IMR-90 (cell line): ENCODE measurements around the gene ATP11A. TPM values are rescaled to one million over a fixed set of nuclear protein-coding genes. Genes with fewer than 3 reads are reported as not detected.

Source experiments
- ATAC-seq: fragments of 200-7000 bp; cut with Tn5 transposase; 2 replicates; pipeline ENCODE4 v1.9.1; 2020; ENCODE audit warnings: low read depth, mild to moderate bottlenecking, moderate library complexity
- BruUV-seq: library from RNA; stranded (reverse); fragments of 400-500 nt; replicated peaks from 2 replicates; lab custom pipeline; 2021; lab: Mats Ljungman, UMichigan
- CTCF ChIA-PET: fragments of 300-600 bp; formaldehyde crosslinking; extraction: SDS; loops from one replicate; lab custom pipeline; 2021; ENCODE audit warnings: antibody characterized with exemption; lab: Yijun Ruan, JAX
- POLR2A ChIA-PET: fragments of 300-600 bp; sonication (Branson Sonifier 250); formaldehyde crosslinking; loops from one replicate; lab custom pipeline; 2022; ENCODE audit warnings: antibody characterized with exemption; ENCODE audit not compliant: unreplicated experiment; lab: Charles Lee
- DNase-seq: peaks from one replicate; pipeline ENCODE4 v3.0.0; 2013
- H2AFZ ChIP-seq: replicated peaks from 2 replicates; pipeline ENCODE3; 2013; ENCODE audit warnings: low read length, mild to moderate bottlenecking; ENCODE audit not compliant: poor library complexity
- H2AK5ac ChIP-seq: 2 replicates; pipeline ENCODE4 v1.6.1; 2013; ENCODE audit warnings: low read depth, low read length, inconsistent platforms
- H2AK9ac ChIP-seq: replicated peaks from 2 replicates; pipeline ENCODE3; 2013; ENCODE audit warnings: mild to moderate bottlenecking, low read depth, low read length, moderate library complexity; ENCODE audit not compliant: poor library complexity
- H2BK120ac ChIP-seq: 2 replicates; pipeline ENCODE4 v1.6.1; 2013; ENCODE audit warnings: low read depth, low read length, inconsistent platforms
- H2BK15ac ChIP-seq: 3 replicates; pipeline ENCODE4 v1.6.1; 2013; ENCODE audit warnings: low read depth, low read length, inconsistent platforms
- H2BK20ac ChIP-seq: 2 replicates; pipeline ENCODE4 v1.6.1; 2013; ENCODE audit warnings: low read depth, mild to moderate bottlenecking, inconsistent platforms, low read length, moderate library complexity
- H2BK5ac ChIP-seq: 2 replicates; pipeline ENCODE4 v1.6.1; 2013; ENCODE audit warnings: mild to moderate bottlenecking, low read depth, low read length, inconsistent platforms; ENCODE audit not compliant: poor library complexity, severe bottlenecking
- H3K14ac ChIP-seq: replicated peaks from 2 replicates; pipeline ENCODE4 v1.6.1; 2013; ENCODE audit warnings: low read depth, low read length, inconsistent platforms
- H3K18ac ChIP-seq: 2 replicates; pipeline ENCODE4 v1.6.1; 2013; ENCODE audit warnings: low read depth, low read length, control low read depth
- H3K23ac ChIP-seq: 2 replicates; pipeline ENCODE4 v1.6.1; 2013; ENCODE audit warnings: low read depth, low read length, inconsistent platforms
- H3K27ac ChIP-seq: 2 replicates; pipeline ENCODE4 v1.5.1; 2013; ENCODE audit warnings: mild to moderate bottlenecking, control low read depth, low read length; ENCODE audit not compliant: insufficient read depth
- H3K27me3 ChIP-seq: 2 replicates; pipeline ENCODE4 v1.6.1; 2013; ENCODE audit warnings: low read length; ENCODE audit not compliant: control insufficient read depth, insufficient read depth
- H3K36me3 ChIP-seq: 2 replicates; pipeline ENCODE4 v1.6.1; 2013; ENCODE audit warnings: low read length, mixed read lengths; ENCODE audit not compliant: control insufficient read depth, insufficient read depth
- H3K4ac ChIP-seq: 2 replicates; pipeline ENCODE4 v1.6.1; 2013; ENCODE audit warnings: low read depth, low read length, inconsistent platforms
- H3K4me1 ChIP-seq: 2 replicates; pipeline ENCODE4 v1.6.1; 2013; ENCODE audit warnings: low read length, mixed read lengths; ENCODE audit not compliant: control insufficient read depth, insufficient read depth
- H3K4me2 ChIP-seq: 2 replicates; pipeline ENCODE4 v1.6.1; 2013; ENCODE audit warnings: low read depth, mild to moderate bottlenecking, control low read depth, low read length, moderate library complexity
- H3K4me3 ChIP-seq: 2 replicates; pipeline ENCODE4 v1.5.1; 2013; ENCODE audit warnings: low read depth, mild to moderate bottlenecking, control low read depth, low read length, moderate library complexity; ENCODE audit not compliant: insufficient read depth
- H3K56ac ChIP-seq: 2 replicates; pipeline ENCODE4 v1.6.1; 2013; ENCODE audit warnings: low read length, inconsistent platforms; ENCODE audit not compliant: insufficient read depth; ENCODE audit errors: extremely low read depth
- H3K79me1 ChIP-seq, 2 experiments: 2 replicates each; pipeline ENCODE4 v1.6.1; 2013; ENCODE audit warnings: low read length in 2 of 2, inconsistent platforms in 1 of 2, low read depth in 1 of 2
- H3K9ac ChIP-seq: 2 replicates; pipeline ENCODE4 v1.6.1; 2013; ENCODE audit warnings: low read depth, low read length, control low read depth
- H3K9me1 ChIP-seq: 2 replicates; pipeline ENCODE4 v1.6.1; 2013; ENCODE audit warnings: low read length, inconsistent platforms; ENCODE audit not compliant: insufficient read depth
- H3K9me3 ChIP-seq: 2 replicates; pipeline ENCODE4 v1.6.1; 2013; ENCODE audit warnings: low read length; ENCODE audit not compliant: control insufficient read depth, insufficient read depth
- H4K20me1 ChIP-seq: 2 replicates; pipeline ENCODE4 v1.6.1; 2013; ENCODE audit warnings: low read length, inconsistent platforms; ENCODE audit not compliant: insufficient read depth
- H4K5ac ChIP-seq: 2 replicates; pipeline ENCODE4 v1.6.1; 2013; ENCODE audit warnings: mild to moderate bottlenecking, low read depth, low read length, control low read depth
- H4K8ac ChIP-seq, 2 experiments: 2 replicates each; pipeline ENCODE4 v1.6.1; 2013; ENCODE audit warnings: low read depth in 2 of 2, low read length in 2 of 2, control low read depth in 1 of 2, inconsistent platforms in 1 of 2
- H4K91ac ChIP-seq: 2 replicates; pipeline ENCODE4 v1.6.1; 2013; ENCODE audit warnings: low read depth, low read length, inconsistent platforms; ENCODE audit not compliant: insufficient read depth
- BHLHE40 ChIP-seq: fragments of 150-350 bp; IDR thresholded peaks from 2 replicates; pipeline ENCODE4 v1.6.1; 2016; ENCODE audit warnings: mild to moderate bottlenecking, low read depth, low read length
- CEBPB ChIP-seq: IDR thresholded peaks from 2 replicates; pipeline ENCODE4 v1.6.1; 2012; ENCODE audit warnings: low read depth, low read length, improper control_type of control experiment
- CHD1 ChIP-seq: IDR thresholded peaks from 2 replicates; pipeline ENCODE4 v1.6.1; 2012; ENCODE audit warnings: low read depth, low read length, improper control_type of control experiment
- FOS ChIP-seq: fragments of 150-350 bp; IDR thresholded peaks from 2 replicates; pipeline ENCODE4 v1.6.1; 2016; ENCODE audit warnings: low read depth, low read length
- MAFK ChIP-seq: IDR thresholded peaks from 2 replicates; pipeline ENCODE4 v1.6.1; 2012; ENCODE audit warnings: low read depth, low read length, improper control_type of control experiment
- MAZ ChIP-seq: IDR thresholded peaks from 2 replicates; pipeline ENCODE4 v1.6.1; 2012; ENCODE audit warnings: low read depth, mild to moderate bottlenecking, low read length, improper control_type of control experiment, moderate library complexity, borderline replicate concordance
- MXI1 ChIP-seq: IDR thresholded peaks from 2 replicates; pipeline ENCODE4 v1.6.1; 2012; ENCODE audit warnings: low read depth, mild to moderate bottlenecking, low read length, moderate library complexity, borderline replicate concordance
- NFE2L2 ChIP-seq: fragments of 150-350 bp; IDR thresholded peaks from 2 replicates; pipeline ENCODE4 v1.6.1; 2016; ENCODE audit warnings: low read depth, mild to moderate bottlenecking, low read length
- RAD21 ChIP-seq: IDR thresholded peaks from 2 replicates; pipeline ENCODE4 v1.6.1; 2012; ENCODE audit warnings: low read length, improper control_type of control experiment
- RCOR1 ChIP-seq: IDR thresholded peaks from 2 replicates; pipeline ENCODE4 v1.6.1; 2012; ENCODE audit warnings: mild to moderate bottlenecking, low read length, improper control_type of control experiment; ENCODE audit not compliant: insufficient replicate concordance
- RFX5 ChIP-seq: IDR thresholded peaks from 2 replicates; pipeline ENCODE4 v1.8.0; 2012; ENCODE audit warnings: low read depth, mild to moderate bottlenecking, low read length, moderate library complexity
- SMC3 ChIP-seq: fragments of 150-350 bp; IDR thresholded peaks from 2 replicates; pipeline ENCODE4 v1.6.1; 2016; ENCODE audit warnings: low read depth, mild to moderate bottlenecking, antibody characterized with exemption, low read length, moderate library complexity
- USF2 ChIP-seq: fragments of 150-350 bp; IDR thresholded peaks from 2 replicates; pipeline ENCODE4 v1.6.1; 2017; ENCODE audit warnings: mild to moderate bottlenecking, antibody characterized with exemption, low read length, low read depth
- WGBS, 2 experiments: methylation state at CpG; one replicate each; pipeline versions ENCODE4 v1.1.5 to v1.1.7; 2013; ENCODE audit warnings: missing lambda C conversion rate in 2 of 2; ENCODE audit not compliant: insufficient read length in 1 of 2; ENCODE audit errors: extremely low coverage in 2 of 2; 5-methylcytosine and 5-hydroxymethylcytosine counted together
- dilution Hi-C: fragments of 300-500 bp; cut with HindIII; formaldehyde crosslinking; loops from one replicate; pipeline ENCODE4 v1.14.3; 2018; ENCODE audit warnings: low sequenced_read_pairs; ENCODE audit not compliant: unreplicated experiment
- in situ Hi-C: fragments of 300-500 bp; cut with MboI; formaldehyde crosslinking; loops from 3 replicates; pipeline ENCODE4 v1.14.3; 2019; ENCODE audit warnings: low sequenced_read_pairs, inconsistent platforms, mixed read lengths
- intact Hi-C: fragments of 100-400 bp; cut with micrococcal nuclease; formaldehyde crosslinking; loops from 2 replicates; pipeline ENCODE4 v1.10.0; 2022
- polyA plus RNA-seq, 3 experiments: library from polyadenylated mRNA; depleted of rRNA; stranded (reverse); fragments of >200 nt; gene quantifications; 2 replicates each; pipeline ENCODE4 v1.2.3, GENCODE V29; 2012; ENCODE audit warnings: low replicate concordance in 1 of 3
- total RNA-seq: library from RNA; depleted of rRNA; stranded (reverse); fragments of >200 nt; gene quantifications from 2 replicates; pipeline ENCODE4 v1.2.3, GENCODE V29; 2012
- TF ChIP-seq, protein P1 (sequence below): conservative IDR thresholded peaks from 2 replicates; pipeline ENCODE4 v1.5.1; 2012; ENCODE audit warnings: mild to moderate bottlenecking, low read depth, low read length, improper control_type of control experiment

The ATP11A gene
- total and polyA plus RNA-seq, 2 of the 4 experiments (the other 2 are of a cell fraction) = 8.4 to 12.0 TPM

GRCh38 chr13:112796190-112796915 lies 106.5 kb downstream of the ATP11A start:
- CTCF ChIA-PET = no interaction called here
- dilution Hi-C loops (no loop called here), in situ Hi-C loops (no loop called here), intact Hi-C loops (no loop called here)
- H3K9me1 ChIP-seq = 0 out of 2 replicates have a peak, but pooled peaks cover 5% of the 10 kb centered on the region
- ATAC-seq = no peak
- no peak overlapping the region for H3K18ac ChIP-seq
- H3K56ac ChIP-seq = no peak overlapping the region
- no peaks in the 10 kb centered on the region for H3K27me3 ChIP-seq
- H2BK20ac ChIP-seq = no peak overlapping the region
- no peak overlapping the region for H3K9ac ChIP-seq
- H2BK5ac ChIP-seq = no peak overlapping the region
- no peak overlapping the region for H4K8ac ChIP-seq
- H3K79me1 ChIP-seq = peaks cover 0 to 3% of the 10 kb centered on the region in 2 experiments; a peak in 1 of 4 replicates
- H3K4me1 ChIP-seq = no peaks in the 10 kb centered on the region
- no peak overlapping the region for H3K4me2 ChIP-seq
- no peak overlapping the region for H3K4me3 ChIP-seq
- TF ChIP-seq MXI1 (no peak), MAZ (no peak), MAFK (no peak), RCOR1 (no peak), RAD21 (no peak), RFX5 (no peak), FOS (no peak), SMC3 (no peak), CHD1 (no peak), USF2 (no peak), CEBPB (no peak), BHLHE40 (no peak), NFE2L2 (no peak)
- TF ChIP-seq, protein P1, sequence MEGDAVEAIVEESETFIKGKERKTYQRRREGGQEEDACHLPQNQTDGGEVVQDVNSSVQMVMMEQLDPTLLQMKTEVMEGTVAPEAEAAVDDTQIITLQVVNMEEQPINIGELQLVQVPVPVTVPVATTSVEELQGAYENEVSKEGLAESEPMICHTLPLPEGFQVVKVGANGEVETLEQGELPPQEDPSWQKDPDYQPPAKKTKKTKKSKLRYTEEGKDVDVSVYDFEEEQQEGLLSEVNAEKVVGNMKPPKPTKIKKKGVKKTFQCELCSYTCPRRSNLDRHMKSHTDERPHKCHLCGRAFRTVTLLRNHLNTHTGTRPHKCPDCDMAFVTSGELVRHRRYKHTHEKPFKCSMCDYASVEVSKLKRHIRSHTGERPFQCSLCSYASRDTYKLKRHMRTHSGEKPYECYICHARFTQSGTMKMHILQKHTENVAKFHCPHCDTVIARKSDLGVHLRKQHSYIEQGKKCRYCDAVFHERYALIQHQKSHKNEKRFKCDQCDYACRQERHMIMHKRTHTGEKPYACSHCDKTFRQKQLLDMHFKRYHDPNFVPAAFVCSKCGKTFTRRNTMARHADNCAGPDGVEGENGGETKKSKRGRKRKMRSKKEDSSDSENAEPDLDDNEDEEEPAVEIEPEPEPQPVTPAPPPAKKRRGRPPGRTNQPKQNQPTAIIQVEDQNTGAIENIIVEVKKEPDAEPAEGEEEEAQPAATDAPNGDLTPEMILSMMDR = no peak
- 97% methylated on average over 5 of the region's 9 CpGs; no CpG with 5 or more reads in 1 of the 2 experiments for WGBS, 2 experiments
- no peak overlapping the region for H4K91ac ChIP-seq
- no peak overlapping the region for H3K27ac ChIP-seq
- POLR2A ChIA-PET = no interaction called here
- H3K23ac ChIP-seq = no peak overlapping the region
- H2BK15ac ChIP-seq = no peak overlapping the region
- no peaks in the 10 kb centered on the region for H4K20me1 ChIP-seq
- no peak overlapping the region for H2AK9ac ChIP-seq
- H2AK5ac ChIP-seq = no peak overlapping the region
- DNase-seq = no peak
- no peak overlapping the region for H4K5ac ChIP-seq
- no peak overlapping the region for H3K4ac ChIP-seq
- H3K14ac ChIP-seq = no peak overlapping the region
- H3K9me3 ChIP-seq = no peaks in the 10 kb centered on the region; the same call in 1 of the 2 replicates
- H2BK120ac ChIP-seq = no peak overlapping the region
- H3K36me3 ChIP-seq = no peaks in the 10 kb centered on the region
- BruUV-seq = no TSS peak
- no peak overlapping the region for H2AFZ ChIP-seq
